Natural killer cell (primary cell): ENCODE data around the gene RXFP3. TPM values are rescaled to one million over a fixed set of nuclear protein-coding genes. Genes with fewer than 3 reads are reported as not detected.

ENCODE experiments used
- ATAC-seq, 3 donors: fragments of 150-1000 bp in 2 of 3; fragments of 200-7000 bp in 1 of 3; cut with Tn5 transposase; 1 replicate in 1 of 3; 2 replicates in 2 of 3; pipeline ENCODE4 v1.10.0; 2021; ENCODE audit warnings: mild to moderate bottlenecking in 2 of 3, moderate library complexity in 2 of 3
- DNase-seq, 2 donors: peaks; one replicate each; pipeline versions ENCODE4 v3.0.0 to v3.0.0-alpha.2; 2013 to 2021; ENCODE audit warnings: mixed read lengths in 1 of 2
- H3K27ac ChIP-seq: one replicate; pipeline ENCODE4 v1.5.1; 2013; ENCODE audit warnings: mild to moderate bottlenecking, low read length
- H3K27me3 ChIP-seq: one replicate; pipeline ENCODE4 v1.6.1; 2013; ENCODE audit warnings: low read length; ENCODE audit not compliant: control insufficient read depth, insufficient read depth
- H3K36me3 ChIP-seq: one replicate; pipeline ENCODE4 v1.6.1; 2013; ENCODE audit warnings: low read length; ENCODE audit not compliant: control insufficient read depth, insufficient read depth
- H3K4me1 ChIP-seq: one replicate; pipeline ENCODE4 v1.6.1; 2013; ENCODE audit warnings: low read length; ENCODE audit not compliant: control insufficient read depth, insufficient read depth
- H3K4me3 ChIP-seq: one replicate; pipeline ENCODE4 v1.5.1; 2013; ENCODE audit warnings: low read length
- H3K9me3 ChIP-seq: one replicate; pipeline ENCODE4 v1.6.1; 2013; ENCODE audit warnings: low read length; ENCODE audit not compliant: control insufficient read depth, insufficient read depth
- H3K27ac Mint-ChIP-seq, 2 donors: one replicate each; pipeline ENCODE4 v1.8.0; 2022; ENCODE audit warnings: mild to moderate bottlenecking in 2 of 2, mixed read lengths in 2 of 2, moderate library complexity in 1 of 2
- H3K27me3 Mint-ChIP-seq, 2 donors: one replicate each; pipeline ENCODE4 v1.8.0; 2022; ENCODE audit warnings: low read depth in 2 of 2, mixed read lengths in 2 of 2
- H3K36me3 Mint-ChIP-seq: one replicate; pipeline ENCODE4 v1.8.0; 2022; ENCODE audit warnings: mixed read lengths
- H3K4me1 Mint-ChIP-seq, 2 donors: one replicate each; pipeline ENCODE4 v1.8.0; 2022; ENCODE audit warnings: mixed read lengths in 2 of 2
- H3K4me3 Mint-ChIP-seq: one replicate; pipeline ENCODE4 v1.8.0; 2022; ENCODE audit warnings: mild to moderate bottlenecking, moderate library complexity, mixed read lengths
- H3K9me3 Mint-ChIP-seq, 2 donors: one replicate each; pipeline ENCODE4 v1.8.0; 2022; ENCODE audit warnings: mixed read lengths in 2 of 2
- WGBS: methylation state at CpG from one replicate; pipeline ENCODE4 v1.1.7; 2013; ENCODE audit warnings: missing lambda C conversion rate; ENCODE audit not compliant: insufficient coverage; 5-methylcytosine and 5-hydroxymethylcytosine counted together
- intact Hi-C: fragments of 100-400 bp; cut with micrococcal nuclease; formaldehyde crosslinking; loops from one replicate; pipeline ENCODE4 v1.14.2; 2022
- total RNA-seq, 4 donors: library from RNA; stranded (reverse); fragments of 120-200 nt in 1 of 4; gene quantifications; one replicate each; pipeline versions ENCODE4 v1.2.3 to v1.2.4, GENCODE V29; 2013 to 2022
- TF ChIP-seq, protein P1 (sequence below): fragments of 200-600 bp; IDR thresholded peaks from one replicate; pipeline ENCODE4 v1.8.0; 2022; ENCODE audit warnings: antibody characterized with exemption

RXFP3 gene
- total RNA-seq, 3 donors from 2014 or later (not counting 1 experiment from before 2014, with no cell fraction given), result not detected

DNA sequence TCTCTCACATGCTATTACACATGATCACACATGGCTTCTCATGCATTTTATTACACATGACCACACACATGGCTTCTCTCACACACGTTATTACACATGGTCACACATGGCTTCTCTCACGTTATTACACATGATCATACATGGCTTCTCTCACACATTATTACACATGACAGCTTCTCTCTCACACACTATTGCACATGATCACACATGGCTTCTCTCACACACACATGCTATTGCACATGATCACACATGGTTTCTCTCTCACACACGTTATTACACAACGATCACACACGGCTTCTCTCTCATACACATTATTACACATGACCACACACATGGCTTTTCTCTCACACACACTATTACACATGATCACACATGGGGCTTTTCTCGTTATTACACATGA is 49.3 kb downstream of the RXFP3 start:
- Mint-ChIP-seq H3K4me1 (no peaks in the 10 kb centered on the region), H3K36me3 (no peaks in the 10 kb centered on the region), H3K4me3 (no peak overlapping the region), H3K9me3 (no peaks in the 10 kb centered on the region), H3K27me3 (no peaks in the 10 kb centered on the region), H3K27ac (no peak overlapping the region)
- H3K4me3 ChIP-seq, result no peak overlapping the region
- no peak overlapping the region for H3K27ac ChIP-seq
- H3K9me3 ChIP-seq, result no peaks in the 10 kb centered on the region
- DNase-seq (no peak), ATAC-seq (no peak)
- peaks cover 16% of the 10 kb centered on the region for H3K36me3 ChIP-seq
- no peaks in the 10 kb centered on the region for H3K4me1 ChIP-seq
- 96% methylated on average over 6 of the region's 6 CpGs for WGBS
- no peaks in the 10 kb centered on the region for H3K27me3 ChIP-seq
- intact Hi-C loops, result no loop called here
- TF ChIP-seq, protein P1, sequence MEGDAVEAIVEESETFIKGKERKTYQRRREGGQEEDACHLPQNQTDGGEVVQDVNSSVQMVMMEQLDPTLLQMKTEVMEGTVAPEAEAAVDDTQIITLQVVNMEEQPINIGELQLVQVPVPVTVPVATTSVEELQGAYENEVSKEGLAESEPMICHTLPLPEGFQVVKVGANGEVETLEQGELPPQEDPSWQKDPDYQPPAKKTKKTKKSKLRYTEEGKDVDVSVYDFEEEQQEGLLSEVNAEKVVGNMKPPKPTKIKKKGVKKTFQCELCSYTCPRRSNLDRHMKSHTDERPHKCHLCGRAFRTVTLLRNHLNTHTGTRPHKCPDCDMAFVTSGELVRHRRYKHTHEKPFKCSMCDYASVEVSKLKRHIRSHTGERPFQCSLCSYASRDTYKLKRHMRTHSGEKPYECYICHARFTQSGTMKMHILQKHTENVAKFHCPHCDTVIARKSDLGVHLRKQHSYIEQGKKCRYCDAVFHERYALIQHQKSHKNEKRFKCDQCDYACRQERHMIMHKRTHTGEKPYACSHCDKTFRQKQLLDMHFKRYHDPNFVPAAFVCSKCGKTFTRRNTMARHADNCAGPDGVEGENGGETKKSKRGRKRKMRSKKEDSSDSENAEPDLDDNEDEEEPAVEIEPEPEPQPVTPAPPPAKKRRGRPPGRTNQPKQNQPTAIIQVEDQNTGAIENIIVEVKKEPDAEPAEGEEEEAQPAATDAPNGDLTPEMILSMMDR, result no peak

Other genes with a start within 250 kb of the RXFP3 start
- not detected for gene ADAMTS12, start 44.4 kb upstream of the RXFP3 start, total RNA-seq
- gene SLC45A2, start 48.3 kb downstream of the RXFP3 start, total RNA-seq, result not detected
- gene AMACR, start 71.7 kb downstream of the RXFP3 start, total RNA-seq, result 1 to 10 TPM; 2.7 to 3.8 (median 2.9) TPM
- 10 to 100 TPM; 10.5 to 11.4 (median 11.3) TPM for gene C1QTNF3, start 106.8 kb downstream of the RXFP3 start, total RNA-seq